ENCODE data around the gene GASK1A.
"Not testable (repeated sequence)": the region's sequence is repeated elsewhere in the genome, so short reads cannot be mapped to it uniquely, and the experiment has no call there.

GASK1A gene

GRCh38 chr3:42979044-42979972 lies at the start of gene GASK1A:
Gene GASK1A (plus strand): TSS chr3:42979311. CDS start chr3:42979643, 332 bp downstream.
- no peak for DNase-seq

GRCh38 chr3:42934111-42934510 lies 45.0 kb upstream of the GASK1A start:
- DNase-seq: no peak

GRCh38 chr3:42934910-42935309 lies 44.2 kb upstream of the GASK1A start:
- DNase-seq: no peak

GRCh38 chr3:42935472-42935871 lies 43.6 kb upstream of the GASK1A start:
- DNase-seq: no peak

DNA sequence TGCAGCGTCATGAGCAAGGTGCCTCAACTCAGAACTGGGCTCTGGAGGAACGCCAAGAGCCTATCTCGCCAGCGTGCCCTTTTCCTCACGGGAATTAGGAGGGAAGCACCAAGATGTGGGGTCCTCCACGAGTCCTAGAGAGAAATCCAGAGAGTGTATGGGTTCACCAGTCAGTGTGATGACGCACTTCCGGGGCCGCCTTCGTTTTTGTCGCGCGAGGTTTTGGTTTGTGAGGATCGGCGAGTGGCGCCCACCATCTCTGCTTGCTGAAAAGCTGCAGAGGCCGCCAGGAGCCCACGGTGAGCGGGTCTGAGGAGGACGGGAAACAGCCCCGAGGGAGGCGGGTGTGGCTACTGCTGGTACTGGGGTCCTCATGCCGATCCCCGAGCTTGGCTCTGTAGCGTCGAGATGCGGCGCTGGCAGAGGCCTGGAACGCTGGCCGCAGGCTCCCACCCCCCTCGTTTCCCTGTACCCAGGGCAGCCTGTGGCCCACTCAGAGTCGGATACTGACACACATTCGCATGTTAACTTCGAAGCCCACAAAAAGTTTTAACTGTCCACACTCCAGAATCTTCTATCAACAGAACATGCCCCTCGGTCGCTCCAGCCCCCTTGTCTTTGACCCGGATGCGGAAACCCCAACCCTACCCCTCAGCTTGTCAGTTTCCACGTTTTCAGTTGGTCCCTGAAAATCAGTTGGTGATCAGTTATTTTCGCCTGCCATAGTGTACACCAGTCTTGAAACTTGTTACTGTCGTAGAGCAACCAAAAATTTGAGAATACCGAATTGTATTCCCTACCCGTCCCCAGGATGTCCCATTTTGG lies 42.7 kb upstream of the GASK1A start:
- no peak for DNase-seq

GRCh38 chr3:42937334-42937733 lies 41.8 kb upstream of the GASK1A start:
- no peak for DNase-seq

GRCh38 chr3:42942693-42943092 lies 36.4 kb upstream of the GASK1A start:
- no peak for DNase-seq

- DNase-seq: no peak
Measured at GRCh38 chr3:42946050-42946449, 33.1 kb upstream of the GASK1A start.

- no peak for DNase-seq
Measured at GRCh38 chr3:42957573-42957972, 21.5 kb upstream of the GASK1A start.

- DNase-seq: no peak
Measured at GRCh38 chr3:42960282-42960681, 18.8 kb upstream of the GASK1A start.

DNA sequence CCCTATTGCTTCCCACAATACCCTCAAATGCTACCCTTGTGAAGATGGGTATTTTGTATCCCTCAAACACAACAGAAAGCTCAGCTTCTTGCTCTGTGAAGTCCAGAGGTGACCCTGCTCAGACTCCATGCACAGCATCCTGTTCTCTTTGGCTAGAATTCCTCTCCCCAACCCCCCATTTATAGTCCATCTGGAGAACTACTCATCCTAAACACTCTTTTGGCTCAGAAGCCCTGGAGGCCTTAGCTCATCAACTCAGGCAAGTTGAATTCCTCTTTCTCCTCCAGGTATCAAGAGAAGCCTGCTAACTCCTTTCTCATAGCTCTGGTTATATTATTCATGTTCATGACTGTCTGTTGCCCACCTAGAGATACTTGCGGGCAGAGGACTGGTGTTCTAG lies 18.3 kb upstream of the GASK1A start:
- no peak for DNase-seq

DNA sequence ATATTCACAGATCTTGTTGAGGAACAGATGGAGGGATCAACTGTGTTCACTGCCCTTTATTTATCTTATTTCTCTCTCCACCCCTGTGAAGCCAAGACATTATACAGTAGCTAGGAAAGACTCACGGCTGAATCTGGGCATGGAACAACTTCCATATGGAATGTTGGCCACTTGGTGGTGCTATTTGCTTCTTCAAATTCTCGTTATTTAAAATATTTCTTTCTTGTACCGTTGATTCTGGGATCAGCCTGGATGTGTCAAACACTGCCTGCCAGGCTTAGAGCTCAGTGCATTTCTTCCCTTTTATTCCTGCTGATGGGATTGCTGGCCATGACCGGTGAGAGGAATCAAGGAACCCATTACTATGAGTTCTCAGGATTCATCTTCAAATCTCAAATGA lies 17.5 kb upstream of the GASK1A start:
- peak; percentile 24 for DNase-seq

GRCh38 chr3:42963269-42963668 lies 15.8 kb upstream of the GASK1A start:
- DNase-seq: no peak

DNA sequence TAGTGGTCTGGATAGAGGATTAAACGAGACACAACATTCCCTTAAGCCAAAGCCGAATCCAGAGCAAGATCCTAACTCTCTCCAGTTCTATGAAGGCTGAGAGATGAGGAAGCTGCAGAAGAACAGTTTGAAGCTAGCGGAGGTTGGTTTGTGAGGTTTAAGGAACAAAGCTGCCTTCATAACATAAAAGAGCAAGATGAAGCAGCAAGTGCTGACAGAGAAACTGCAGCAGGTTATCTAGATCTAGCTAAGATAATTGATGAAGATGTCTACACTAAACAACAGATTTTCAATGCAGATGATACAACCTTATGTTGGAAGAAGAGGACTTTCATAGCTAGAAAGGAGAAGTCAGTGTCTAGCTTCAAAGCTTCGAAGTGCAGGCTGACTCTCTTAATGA lies 14.8 kb upstream of the GASK1A start:
- no peak for DNase-seq

GRCh38 chr3:42970557-42970956 lies 8.6 kb upstream of the GASK1A start:
- no peak for DNase-seq

DNA sequence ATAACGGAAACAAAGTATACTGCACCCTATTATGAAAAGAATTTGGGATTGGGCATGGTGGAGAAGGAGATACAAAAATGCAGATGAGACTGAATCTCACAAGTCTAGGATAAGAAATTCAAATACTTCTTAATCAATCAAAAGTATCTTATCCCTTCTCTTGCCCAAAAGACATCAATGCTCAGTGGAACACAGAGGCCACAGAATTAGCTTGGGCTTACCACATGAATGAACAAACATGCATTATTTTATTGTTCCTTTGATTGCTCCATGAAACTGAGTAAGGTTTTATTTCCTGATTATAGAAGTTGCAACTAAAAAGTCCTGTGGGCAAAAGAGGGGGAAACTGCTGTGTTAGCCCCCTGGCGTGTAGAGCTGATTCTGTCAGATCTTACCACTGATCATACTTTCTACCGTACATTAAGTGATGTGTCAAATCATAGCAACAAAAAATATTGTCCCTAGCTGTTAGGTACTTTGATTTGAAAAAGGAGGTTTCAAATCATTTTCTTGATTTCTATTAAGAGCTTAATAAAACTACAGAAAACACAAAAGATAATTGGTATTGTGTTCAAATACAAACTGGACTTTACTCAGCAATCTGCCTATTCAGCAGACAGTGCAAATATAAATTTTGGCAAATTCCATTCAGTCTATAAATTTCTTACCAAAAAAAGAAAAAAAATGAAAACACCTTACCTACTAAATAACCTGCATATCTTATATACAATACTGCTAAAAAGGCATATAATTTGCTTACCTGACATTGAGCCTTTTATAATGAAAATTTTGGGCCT lies 7.9 kb upstream of the GASK1A start:
- no peak for DNase-seq

DNA sequence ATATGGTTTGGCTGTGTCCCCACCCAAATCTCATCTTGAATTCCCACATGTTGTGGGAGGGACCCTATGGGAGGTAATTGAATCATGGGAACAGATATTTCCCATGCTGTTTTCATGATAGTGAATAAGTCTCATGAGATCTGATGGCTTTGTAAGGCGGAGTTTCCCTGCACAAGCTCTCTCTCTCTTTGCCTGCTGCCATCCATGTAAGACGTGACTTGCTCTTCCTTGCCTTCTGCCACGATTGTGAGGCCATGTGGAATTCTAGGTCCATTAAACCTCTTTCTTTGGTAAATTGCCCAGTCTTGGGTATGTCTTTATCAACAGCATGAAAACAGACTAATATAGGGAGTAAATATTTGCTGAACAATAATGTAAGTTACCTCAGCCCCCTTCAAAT lies 4.2 kb upstream of the GASK1A start:
- DNase-seq: not testable (repeated sequence)

DNA sequence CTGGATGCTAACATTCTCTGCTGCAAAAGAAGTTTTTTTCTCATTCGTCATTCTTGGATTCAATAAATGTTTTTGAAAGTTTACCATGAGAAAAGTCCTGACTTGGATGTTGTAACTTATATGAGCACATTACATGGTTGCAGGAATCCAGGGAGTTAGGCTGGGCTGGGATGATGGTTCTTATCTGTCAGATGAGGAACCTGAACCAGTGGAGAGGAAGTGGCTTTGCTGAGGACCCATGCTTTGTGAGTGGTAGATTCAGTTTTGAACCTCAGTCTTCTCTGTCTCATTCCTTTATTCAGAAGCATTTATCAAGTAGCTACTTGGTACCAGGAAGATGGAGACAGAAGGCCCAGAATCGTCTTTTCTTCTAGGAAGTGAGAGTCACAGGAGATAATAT lies 3.7 kb upstream of the GASK1A start:
- no peak for DNase-seq

DNA sequence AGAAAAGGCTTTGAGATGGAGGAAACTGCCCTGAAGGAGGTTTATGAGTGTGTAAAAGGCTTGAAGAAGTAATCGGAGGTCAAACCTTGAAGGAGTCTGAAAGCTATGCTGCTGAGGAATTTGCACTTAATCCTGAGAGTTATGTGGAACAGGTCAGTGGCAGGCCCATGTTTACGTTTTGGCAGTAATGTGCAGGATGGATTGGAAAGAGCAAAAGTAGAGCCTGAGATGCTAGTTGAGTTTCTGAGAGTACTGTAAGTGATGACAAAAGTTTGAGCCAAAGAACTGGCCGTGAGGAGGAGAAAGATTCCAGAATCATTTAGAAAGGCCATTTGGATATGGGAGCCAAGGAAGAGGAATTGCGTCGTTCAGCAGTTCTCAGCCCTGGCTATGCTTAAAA lies 3.2 kb upstream of the GASK1A start:
- DNase-seq: no peak

DNA sequence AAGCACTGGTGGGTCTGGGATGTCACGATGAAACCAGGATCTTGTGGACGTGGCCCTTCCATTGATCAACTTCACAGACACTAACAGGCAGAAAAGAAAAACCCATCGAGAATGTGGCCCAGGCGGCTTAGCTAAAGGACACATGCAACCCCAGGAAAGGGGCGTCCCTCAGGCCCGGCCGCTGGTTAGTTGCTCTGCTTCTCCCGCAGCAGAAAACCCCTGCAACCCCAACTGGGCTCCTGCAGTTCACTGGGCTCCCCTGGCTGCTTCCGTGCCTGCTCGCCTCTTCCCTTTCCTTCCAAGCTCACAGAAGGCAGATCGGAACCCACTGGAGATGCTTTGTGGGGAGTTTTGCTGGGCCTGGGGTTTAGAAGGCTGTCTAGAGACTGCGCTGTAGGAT lies 1.1 kb downstream of the GASK1A start:
- no peak for DNase-seq

GRCh38 chr3:42980909-42981308 lies 1.8 kb downstream of the GASK1A start:
- no peak for DNase-seq

DNA sequence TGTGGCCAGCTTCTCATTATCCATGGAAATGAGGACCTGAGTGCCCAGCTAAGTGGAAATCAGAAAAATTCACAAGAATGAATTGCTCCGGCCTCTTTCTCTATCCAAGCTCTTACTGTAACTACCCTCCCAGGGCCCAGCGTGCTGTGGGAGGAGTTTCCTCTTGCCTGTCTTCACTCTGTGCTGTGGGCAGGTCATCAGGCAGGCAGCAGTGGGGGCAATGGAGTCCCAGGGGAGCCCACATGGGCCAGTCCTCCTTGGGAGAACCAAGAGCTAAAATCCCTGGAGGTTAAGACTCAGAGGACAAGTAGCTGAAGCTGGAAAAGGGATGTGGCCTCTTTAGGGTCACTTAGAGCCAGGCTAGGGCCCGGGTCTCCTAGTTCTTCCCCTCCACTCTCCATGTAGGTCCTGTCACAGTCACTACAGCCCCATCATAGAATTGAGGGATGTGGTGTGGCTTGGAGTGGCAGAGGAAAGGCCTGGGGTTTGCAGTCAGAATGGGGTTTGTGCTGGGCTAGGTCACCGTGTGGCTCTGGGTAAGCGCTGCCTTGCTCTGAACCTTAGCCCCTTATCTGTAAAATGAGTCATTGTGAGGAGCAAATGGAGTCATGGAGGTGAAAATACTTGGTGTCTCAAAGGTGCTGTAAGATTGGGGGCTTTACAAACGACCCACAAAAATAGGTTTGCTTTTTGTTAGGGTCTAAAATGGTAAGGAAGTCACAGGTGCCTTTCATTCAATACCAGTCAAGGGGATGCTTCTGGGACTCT lies 3.7 kb downstream of the GASK1A start:
- DNase-seq: no peak

Measured in NCI-H2171 (cell line).